ENCODE results near the gene KYAT1. TPM values are rescaled to one million over a fixed set of nuclear protein-coding genes. Genes with fewer than 3 reads are reported as not detected.
"Not testable (repeated sequence)": the region's sequence is repeated elsewhere in the genome, so short reads cannot be mapped to it uniquely, and the experiment has no call there.

The KYAT1 gene
- total and polyA plus RNA-seq, 4 donors = 4.5 to 11.4 (median 8.5) TPM

DNA sequence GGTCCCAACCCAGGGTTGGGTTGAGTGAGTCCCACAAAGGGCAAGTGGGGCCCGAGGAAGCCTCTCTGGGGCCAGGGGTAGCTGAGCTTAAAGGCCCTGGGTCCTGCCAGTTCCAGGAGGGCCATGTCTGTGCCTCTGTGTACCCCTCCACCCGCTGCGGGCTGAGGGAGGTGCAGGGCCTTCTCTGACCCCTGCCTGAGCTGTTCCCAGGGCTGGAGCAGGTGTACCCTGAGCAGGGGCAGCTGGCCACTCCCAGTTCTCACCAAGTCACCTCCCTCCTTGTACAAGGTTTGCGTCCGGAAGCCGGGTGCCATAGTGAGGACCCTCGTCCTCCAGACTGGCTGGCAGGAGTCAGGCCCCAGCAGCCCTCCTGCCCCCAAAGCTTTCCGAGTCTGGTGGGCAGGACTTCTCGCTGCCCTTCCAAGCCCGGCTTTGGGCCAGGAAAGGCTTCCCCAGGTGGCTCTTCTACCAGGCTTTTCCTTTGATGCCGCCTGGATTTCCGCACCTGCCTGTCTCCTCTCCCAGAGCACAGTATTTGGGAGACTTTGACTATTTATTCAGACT, 72.6 kb downstream of the KYAT1 start:
- Histone ChIP-seq H3K27ac (ENCODE audit: low read depth in 1 of 2, low read length in 2 of 2) (no peak overlapping the region), H3K9me3 (ENCODE audit: control insufficient read depth, low read length) (no peaks in the 10 kb centered on the region), H3K4me1 (ENCODE audit: control insufficient read depth in 1 of 2, insufficient read depth in 2 of 2, low read length in 2 of 2) (no peaks in the 10 kb centered on the region), H3K4me3 (ENCODE audit: low read length in 2 of 2) (no peak overlapping the region), H3K27me3 (ENCODE audit: control insufficient read depth in 1 of 2, insufficient read depth in 2 of 2, low read length in 1 of 2) (no peaks in the 10 kb centered on the region), H3K36me3 (ENCODE audit: control insufficient read depth in 1 of 2, insufficient read depth in 2 of 2, low read length in 1 of 2) (peaks cover 0 to 10% of the 10 kb centered on the region in 2 donors)
- peak; percentile 52 for ATAC-seq (ENCODE audit: low FRiP score)
- DNase-seq = no peak
- intact Hi-C loops (cut with DNase I) = no loop called here
- 91 to 95% methylated on average over 12 of the region's 12 CpGs for WGBS, 2 donors

DNA sequence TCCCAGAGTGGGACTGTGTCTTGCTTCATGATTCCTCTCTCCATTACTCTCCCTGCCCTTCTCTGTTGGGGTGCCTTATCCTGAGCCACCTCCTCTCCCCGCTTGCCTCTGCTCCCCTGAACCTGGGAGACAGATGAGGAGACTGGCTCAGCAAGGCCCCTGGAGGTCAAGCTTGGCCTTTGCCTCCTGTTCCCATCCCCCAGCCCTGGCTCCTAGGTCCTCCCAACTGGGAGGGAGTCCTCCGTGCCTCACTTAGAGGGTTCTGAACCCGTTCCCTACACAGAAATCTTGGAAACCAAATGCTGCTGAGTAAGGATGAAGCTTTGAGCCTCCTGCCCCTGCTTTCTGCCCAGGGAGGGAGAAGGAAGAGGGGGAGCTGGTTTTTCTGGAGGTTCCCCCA, 73.2 kb downstream of the KYAT1 start:
- no peak for DNase-seq
- Histone ChIP-seq H3K4me1 (ENCODE audit: control insufficient read depth in 1 of 2, insufficient read depth in 2 of 2, low read length in 2 of 2) (no peaks in the 10 kb centered on the region), H3K36me3 (ENCODE audit: control insufficient read depth in 1 of 2, insufficient read depth in 2 of 2, low read length in 1 of 2) (peaks cover 0 to 10% of the 10 kb centered on the region in 2 donors), H3K4me3 (ENCODE audit: low read length in 2 of 2) (no peak overlapping the region), H3K27ac (ENCODE audit: low read depth in 1 of 2, low read length in 2 of 2) (no peak overlapping the region), H3K27me3 (ENCODE audit: control insufficient read depth in 1 of 2, insufficient read depth in 2 of 2, low read length in 1 of 2) (no peaks in the 10 kb centered on the region), H3K9me3 (ENCODE audit: control insufficient read depth, low read length) (no peaks in the 10 kb centered on the region)
- WGBS, 2 donors = 82 to 85% methylated on average over 3 of the region's 3 CpGs
- intact Hi-C loops (cut with DNase I) = no loop called here
- ATAC-seq (ENCODE audit: low FRiP score) = no peak

DNA sequence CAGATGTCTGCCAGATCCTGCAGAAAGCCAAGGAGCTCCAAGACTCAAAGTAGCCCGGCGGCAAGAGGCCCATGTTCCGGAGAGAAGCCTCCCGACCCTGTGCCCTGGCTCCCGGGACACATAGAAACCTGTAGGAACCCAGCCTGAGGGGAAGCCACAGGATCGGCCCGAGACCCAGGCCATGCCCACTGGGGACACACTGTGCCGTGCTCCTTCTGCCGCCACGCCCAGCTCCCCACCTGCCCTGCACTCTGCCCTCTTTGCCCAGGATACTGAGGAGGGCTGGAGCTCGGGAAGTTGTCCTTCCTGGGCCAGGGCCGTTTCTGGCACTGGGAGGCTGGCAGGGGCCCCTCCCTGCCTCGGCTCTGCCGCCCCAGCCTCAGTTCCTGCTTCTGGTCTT, 73.9 kb downstream of the KYAT1 start:
- 80 to 96% methylated on average over 13 to 14 of the region's 14 CpGs for WGBS, 2 donors
- Histone ChIP-seq H3K4me3 (ENCODE audit: low read length in 2 of 2) (no peak overlapping the region), H3K4me1 (ENCODE audit: control insufficient read depth in 1 of 2, insufficient read depth in 2 of 2, low read length in 2 of 2) (no peaks in the 10 kb centered on the region), H3K9me3 (ENCODE audit: control insufficient read depth, low read length) (no peaks in the 10 kb centered on the region), H3K36me3 (ENCODE audit: control insufficient read depth in 1 of 2, insufficient read depth in 2 of 2, low read length in 1 of 2) (peaks cover 0 to 10% of the 10 kb centered on the region in 2 donors), H3K27me3 (ENCODE audit: control insufficient read depth in 1 of 2, insufficient read depth in 2 of 2, low read length in 1 of 2) (no peaks in the 10 kb centered on the region), H3K27ac (ENCODE audit: low read depth in 1 of 2, low read length in 2 of 2) (no peak overlapping the region)
- ATAC-seq (ENCODE audit: low FRiP score) (no peak), DNase-seq (no peak)
- intact Hi-C loops (cut with DNase I) = no loop called here

DNA sequence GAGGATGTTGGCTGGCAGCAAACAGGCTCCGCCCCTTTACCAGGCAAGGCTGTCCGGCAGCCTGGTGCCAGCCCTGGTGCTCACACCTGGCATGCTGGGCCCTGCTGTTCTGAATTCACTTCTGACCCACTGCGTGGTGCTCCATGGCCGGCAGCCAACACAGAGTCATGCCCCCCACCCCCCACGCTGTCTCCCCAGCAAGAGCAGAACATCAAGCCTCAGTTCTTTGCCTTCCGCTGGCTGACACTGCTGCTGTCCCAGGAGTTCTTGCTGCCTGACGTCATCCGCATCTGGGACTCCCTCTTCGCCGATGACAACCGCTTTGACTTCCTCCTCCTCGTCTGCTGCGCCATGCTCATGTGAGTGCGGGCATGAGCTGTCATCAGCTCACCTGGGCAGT, 76.1 kb downstream of the KYAT1 start:
- Histone ChIP-seq H3K27ac (ENCODE audit: low read depth in 1 of 2, low read length in 2 of 2) (no peak overlapping the region), H3K27me3 (ENCODE audit: control insufficient read depth in 1 of 2, insufficient read depth in 2 of 2, low read length in 1 of 2) (no peaks in the 10 kb centered on the region), H3K4me3 (ENCODE audit: low read length in 2 of 2) (no peak overlapping the region), H3K36me3 (ENCODE audit: control insufficient read depth in 1 of 2, insufficient read depth in 2 of 2, low read length in 1 of 2) (peaks cover 0 to 10% of the 10 kb centered on the region in 2 donors), H3K9me3 (ENCODE audit: control insufficient read depth, low read length) (no peaks in the 10 kb centered on the region), H3K4me1 (ENCODE audit: control insufficient read depth in 1 of 2, insufficient read depth in 2 of 2, low read length in 2 of 2) (no peaks in the 10 kb centered on the region)
- DNase-seq = no peak
- no peak for ATAC-seq (ENCODE audit: low FRiP score)
- intact Hi-C loops (cut with DNase I) = no loop called here
- 86 to 88% methylated on average over 14 of the region's 14 CpGs for WGBS, 2 donors

DNA sequence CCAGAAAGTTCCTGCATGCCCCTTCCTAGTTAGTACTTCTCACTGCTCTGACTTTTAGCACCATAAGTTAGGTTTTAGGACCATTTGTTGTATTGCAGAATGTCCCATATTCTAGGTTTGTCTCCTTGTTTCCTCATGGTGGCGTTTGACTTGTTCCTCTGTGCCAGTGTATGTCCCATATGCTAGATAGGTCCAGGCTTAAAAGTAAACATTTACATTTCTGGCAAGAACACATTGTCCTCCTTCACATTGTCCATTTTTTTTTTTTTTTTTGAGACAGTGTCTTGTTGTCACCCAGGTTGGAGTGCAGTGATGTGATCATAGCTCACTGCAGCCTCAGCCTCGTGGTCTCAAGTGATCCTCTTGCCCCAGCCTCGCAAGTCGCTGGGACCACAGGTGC, 79.3 kb downstream of the KYAT1 start:
- DNase-seq = no peak
- WGBS, 2 donors = 91 to 93% methylated on average over 4 of the region's 4 CpGs

DNA sequence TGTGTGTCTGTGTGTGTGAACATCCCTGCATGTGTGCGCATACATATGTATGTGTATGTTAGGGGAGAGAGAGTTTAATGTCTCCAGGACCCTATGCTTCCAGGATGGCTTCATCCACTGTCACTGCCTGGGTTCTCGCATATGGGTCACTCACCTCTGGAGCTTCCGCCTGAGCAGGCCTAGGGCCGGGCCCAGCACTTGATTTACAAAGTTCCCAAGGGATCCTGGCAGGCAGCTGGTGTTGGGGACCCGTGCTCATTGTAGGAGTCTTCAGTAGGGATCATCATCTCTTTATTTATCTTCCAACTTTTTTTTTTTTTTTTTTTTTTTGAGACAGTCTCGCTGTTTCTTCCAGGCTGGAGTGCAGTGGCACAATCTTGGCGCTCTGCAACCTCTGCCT, 81.7 kb downstream of the KYAT1 start:
- no peaks in the 10 kb centered on the region for H3K27me3 ChIP-seq (ENCODE audit: control insufficient read depth in 1 of 2, insufficient read depth in 2 of 2, low read length in 1 of 2)
- H3K27ac ChIP-seq (ENCODE audit: low read depth in 1 of 2, low read length in 2 of 2) = no peak overlapping the region
- no peak for DNase-seq
- H3K4me3 ChIP-seq (ENCODE audit: low read length in 2 of 2) = no peak overlapping the region
- 93 to 95% methylated on average over 7 of the region's 7 CpGs for WGBS, 2 donors
- intact Hi-C loops (cut with DNase I) = no loop called here
- H3K36me3 ChIP-seq (ENCODE audit: control insufficient read depth in 1 of 2, insufficient read depth in 2 of 2, low read length in 1 of 2) = peaks cover 0 to 8% of the 10 kb centered on the region in 2 donors
- H3K4me1 ChIP-seq (ENCODE audit: control insufficient read depth in 1 of 2, insufficient read depth in 2 of 2, low read length in 2 of 2) = no peaks in the 10 kb centered on the region
- no peaks in the 10 kb centered on the region for H3K9me3 ChIP-seq (ENCODE audit: control insufficient read depth, low read length)
- ATAC-seq (ENCODE audit: low FRiP score) = no peak

More for the DNA sequence above, 79.3 kb downstream of the KYAT1 start:
- Histone ChIP-seq H3K4me3 (ENCODE audit: low read length in 2 of 2) (no peak overlapping the region), H3K36me3 (ENCODE audit: control insufficient read depth in 1 of 2, insufficient read depth in 2 of 2, low read length in 1 of 2) (peaks cover 0 to 14% of the 10 kb centered on the region in 2 donors), H3K4me1 (ENCODE audit: control insufficient read depth in 1 of 2, insufficient read depth in 2 of 2, low read length in 2 of 2) (no peaks in the 10 kb centered on the region), H3K9me3 (ENCODE audit: control insufficient read depth, low read length) (no peaks in the 10 kb centered on the region), H3K27me3 (ENCODE audit: control insufficient read depth in 1 of 2, insufficient read depth in 2 of 2, low read length in 1 of 2) (no peaks in the 10 kb centered on the region), H3K27ac (ENCODE audit: low read depth in 1 of 2, low read length in 2 of 2) (no peak overlapping the region)
- intact Hi-C loops (cut with DNase I) = no loop called here
- ATAC-seq (ENCODE audit: low FRiP score) = no peak

DNA sequence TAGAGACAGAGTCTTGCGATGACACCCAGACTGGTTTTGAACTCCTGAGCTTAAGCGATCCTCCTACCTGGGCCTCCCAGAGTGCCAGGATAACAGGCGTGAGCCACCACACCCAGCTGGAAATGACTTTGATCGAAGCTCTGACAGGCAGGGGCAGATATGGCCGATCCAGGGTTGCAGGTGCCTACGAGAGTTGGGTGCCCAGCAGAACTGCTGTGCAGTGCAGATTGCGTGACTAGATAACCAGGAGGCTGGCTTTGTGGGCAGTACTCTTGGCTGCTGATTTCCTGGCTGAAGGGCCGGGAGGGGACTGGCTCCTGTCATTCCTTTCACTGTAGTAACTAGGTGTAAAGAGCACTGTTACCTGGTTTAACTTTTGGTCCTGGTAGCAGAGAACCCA, 82.9 kb downstream of the KYAT1 start:
- H3K27ac ChIP-seq (ENCODE audit: low read depth in 1 of 2, low read length in 2 of 2) = no peak overlapping the region
- intact Hi-C loops (cut with DNase I) = no loop called here
- ATAC-seq (ENCODE audit: low FRiP score) (no peak), DNase-seq (no peak)
- H3K9me3 ChIP-seq (ENCODE audit: control insufficient read depth, low read length) = no peaks in the 10 kb centered on the region
- no peaks in the 10 kb centered on the region for H3K4me1 ChIP-seq (ENCODE audit: control insufficient read depth in 1 of 2, insufficient read depth in 2 of 2, low read length in 2 of 2)
- no peak overlapping the region for H3K4me3 ChIP-seq (ENCODE audit: low read length in 2 of 2)
- 91 to 92% methylated on average over 8 of the region's 8 CpGs for WGBS, 2 donors
- H3K27me3 ChIP-seq (ENCODE audit: control insufficient read depth in 1 of 2, insufficient read depth in 2 of 2, low read length in 1 of 2) = no peaks in the 10 kb centered on the region
- peaks cover 0 to 10% of the 10 kb centered on the region in 2 donors for H3K36me3 ChIP-seq (ENCODE audit: control insufficient read depth in 1 of 2, insufficient read depth in 2 of 2, low read length in 1 of 2)

DNA sequence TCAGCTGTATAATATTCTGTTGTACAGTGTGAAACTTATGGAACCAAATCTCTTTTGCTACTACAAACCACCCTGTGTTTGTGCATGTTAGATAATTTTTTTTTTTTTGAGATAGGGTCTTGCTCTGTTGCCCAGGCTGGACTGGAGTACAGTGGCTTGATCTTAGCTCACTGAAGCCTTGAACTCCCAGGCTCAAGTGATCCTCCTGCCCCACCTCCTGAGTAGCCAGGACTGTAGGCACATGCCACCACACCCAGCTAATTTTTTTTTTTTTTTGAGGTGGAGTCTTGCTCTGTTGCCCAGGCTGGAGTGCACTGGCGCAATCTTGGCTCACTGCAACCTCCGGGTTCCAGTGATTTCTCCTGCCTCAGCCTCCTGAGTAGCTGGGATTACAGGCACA, 86.8 kb downstream of the KYAT1 start:
- H3K27me3 ChIP-seq (ENCODE audit: control insufficient read depth in 1 of 2, insufficient read depth in 2 of 2, low read length in 1 of 2); ATAC-seq (ENCODE audit: low FRiP score); H3K4me1 ChIP-seq (ENCODE audit: control insufficient read depth in 1 of 2, insufficient read depth in 2 of 2, low read length in 2 of 2); DNase-seq; H3K27ac ChIP-seq (ENCODE audit: low read depth in 1 of 2, low read length in 2 of 2); H3K4me3 ChIP-seq (ENCODE audit: low read length in 2 of 2); intact Hi-C loops (cut with DNase I); H3K9me3 ChIP-seq (ENCODE audit: control insufficient read depth, low read length): not testable (repeated sequence)
- 45 to 51% methylated on average over 2 of the region's 2 CpGs for WGBS, 2 donors
- H3K36me3 ChIP-seq (ENCODE audit: control insufficient read depth in 1 of 2, insufficient read depth in 2 of 2, low read length in 1 of 2) = peaks cover 0 to 16% of the 10 kb centered on the region in 2 donors

DNA sequence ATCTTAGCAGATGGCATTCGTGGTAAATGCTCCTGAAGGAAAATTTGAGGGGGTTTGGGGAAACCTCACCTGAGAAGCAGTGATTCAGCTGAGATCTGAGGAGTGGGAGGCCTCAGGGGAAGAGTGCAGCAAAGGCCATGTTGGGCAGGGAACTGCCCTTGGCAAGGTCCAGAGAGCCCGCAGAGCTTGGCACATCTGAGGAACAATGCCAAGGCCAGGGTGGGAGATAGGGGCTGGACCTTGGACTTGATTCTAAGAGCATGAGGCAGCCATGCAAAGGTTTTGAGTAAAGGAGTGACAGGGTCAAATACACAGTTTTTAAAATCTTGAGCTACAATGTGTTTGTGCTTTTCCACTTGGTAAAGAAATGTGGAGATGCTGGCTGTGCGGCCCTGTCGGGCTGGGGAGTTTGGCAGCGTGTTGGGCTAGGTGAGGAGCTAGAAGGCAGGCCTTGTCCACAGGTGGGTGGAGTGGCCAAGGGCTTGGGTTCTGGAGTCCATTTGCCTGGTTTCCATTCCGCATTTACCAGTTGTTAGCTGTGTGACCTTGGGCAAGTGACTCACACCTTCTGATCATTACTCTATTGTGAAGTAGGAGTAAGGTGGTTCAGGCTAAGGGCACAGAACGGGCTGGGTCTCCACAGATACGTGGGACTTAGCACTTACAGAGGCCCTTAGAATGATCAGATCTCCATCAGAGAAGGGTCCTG, 88.6 kb downstream of the KYAT1 start:
- 84 to 86% methylated on average over 8 of the region's 8 CpGs for WGBS, 2 donors
- no peak for DNase-seq
- no peaks in the 10 kb centered on the region for H3K9me3 ChIP-seq (ENCODE audit: control insufficient read depth, low read length)
- H3K27me3 ChIP-seq (ENCODE audit: control insufficient read depth in 1 of 2, insufficient read depth in 2 of 2, low read length in 1 of 2) = no peaks in the 10 kb centered on the region
- H3K36me3 ChIP-seq (ENCODE audit: control insufficient read depth in 1 of 2, insufficient read depth in 2 of 2, low read length in 1 of 2) = peaks cover 0 to 9% of the 10 kb centered on the region in 2 donors
- no peak overlapping the region for H3K4me3 ChIP-seq (ENCODE audit: low read length in 2 of 2)
- H3K4me1 ChIP-seq (ENCODE audit: control insufficient read depth in 1 of 2, insufficient read depth in 2 of 2, low read length in 2 of 2) = no peaks in the 10 kb centered on the region
- intact Hi-C loops (cut with DNase I) = no loop called here
- no peak overlapping the region for H3K27ac ChIP-seq (ENCODE audit: low read depth in 1 of 2, low read length in 2 of 2)
- ATAC-seq (ENCODE audit: low FRiP score) = no peak
